B cell (primary cell): ENCODE results near the gene ADAMTSL2. TPM values are rescaled to one million over a fixed set of nuclear protein-coding genes. Genes with fewer than 3 reads are reported as not detected.
A peak's percentile ranks its signal among the peaks of the same experiment; 100 is the strongest.

ENCODE experiments used
- ATAC-seq: fragments of 200-7000 bp; cut with Tn5 transposase; one replicate; pipeline ENCODE4 v1.10.0; 2021; ENCODE audit warnings: low read depth, mild to moderate bottlenecking, moderate number of reproducible peaks, moderate library complexity
- CTCF ChIA-PET: fragments of 350-600 bp; sonication (Branson Sonifier 250); formaldehyde crosslinking; loops from one replicate; lab custom pipeline; 2021; ENCODE audit warnings: antibody characterized with exemption, inconsistent platforms; lab: Charles Lee
- POLR2A ChIA-PET: fragments of 350-600 bp; sonication (Branson Sonifier 250); formaldehyde crosslinking; loops from one replicate; lab custom pipeline; 2021; ENCODE audit warnings: antibody characterized with exemption; lab: Charles Lee
- DNase-seq: peaks from one replicate; pipeline ENCODE4 v3.0.0; 2013
- H2AFZ ChIP-seq: 2 replicates; pipeline ENCODE4 v1.6.1; 2012; ENCODE audit warnings: mild to moderate bottlenecking, low read depth, low read length; ENCODE audit not compliant: insufficient read depth, poor library complexity, severe bottlenecking
- H3K27ac ChIP-seq, 2 donors: 1 replicate in 1 of 2; 2 replicates in 1 of 2; pipeline ENCODE4 v1.5.1; 2012 to 2013; ENCODE audit warnings: low read length in 2 of 2, mild to moderate bottlenecking in 2 of 2, moderate library complexity in 1 of 2
- H3K27me3 ChIP-seq, 4 experiments: fragments of 200-600 bp in 1 of 4; sonication (generic) in 1 of 4; replicated peaks in 1 of 4; 1 replicate in 2 of 4; 2 replicates in 2 of 4; pipeline versions ENCODE4 v1.6.1 to v1.7.0; 2013 to 2016; ENCODE audit warnings: low read length in 3 of 4, mild to moderate bottlenecking in 2 of 4, mixed read lengths in 1 of 4, moderate library complexity in 1 of 4; ENCODE audit not compliant: insufficient read depth in 4 of 4, control insufficient read depth in 3 of 4; ENCODE audit errors: control extremely low read depth in 1 of 4
- H3K36me3 ChIP-seq, 2 experiments: replicated peaks in 1 of 2; 1 replicate in 1 of 2; 2 replicates in 1 of 2; pipeline versions ENCODE4 v1.6.1 to v1.7.1; 2013; ENCODE audit warnings: low read length in 1 of 2; ENCODE audit not compliant: insufficient read depth in 2 of 2, control insufficient read depth in 1 of 2; ENCODE audit errors: control extremely low read depth in 1 of 2, extremely low read depth in 1 of 2
- H3K4me1 ChIP-seq, 2 donors: fragments of 200-600 bp in 1 of 2; sonication (generic) in 1 of 2; 1 replicate in 1 of 2; 2 replicates in 1 of 2; pipeline versions ENCODE4 v1.5.1 to v1.6.1; 2013 to 2017; ENCODE audit warnings: low read length in 2 of 2; ENCODE audit not compliant: control insufficient read depth in 2 of 2, insufficient read depth in 2 of 2
- H3K4me2 ChIP-seq: replicated peaks from 2 replicates; pipeline ENCODE3; 2012; ENCODE audit warnings: mild to moderate bottlenecking, low read depth, low read length; ENCODE audit not compliant: poor library complexity, severe bottlenecking
- H3K4me3 ChIP-seq, 5 experiments: fragments of 200-600 bp in 1 of 5; sonication (generic) in 1 of 5; 1 replicate in 3 of 5; 2 replicates in 2 of 5; pipeline versions ENCODE4 v1.5.1 to v1.7.0; 2011 to 2016; ENCODE audit warnings: low read length in 4 of 5, mild to moderate bottlenecking in 4 of 5, low read depth in 2 of 5, control low read depth in 1 of 5, moderate library complexity in 1 of 5; ENCODE audit not compliant: insufficient read depth in 1 of 5; ENCODE audit errors: control extremely low read depth in 1 of 5, extremely low read depth in 1 of 5
- H3K79me2 ChIP-seq: fragments of 200-600 bp; sonication (generic); one replicate; pipeline ENCODE4 v1.6.0; 2016; ENCODE audit warnings: low read length; ENCODE audit not compliant: control insufficient read depth, insufficient read depth
- H3K9ac ChIP-seq: fragments of 200-600 bp; sonication (generic); 2 replicates; pipeline ENCODE4 v1.6.1; 2017; ENCODE audit warnings: mild to moderate bottlenecking, low read length, moderate library complexity
- H3K9me3 ChIP-seq, 3 donors: one replicate each; pipeline versions ENCODE4 v1.6.1 to v1.7.1; 2013; ENCODE audit warnings: low read length in 2 of 3; ENCODE audit not compliant: control insufficient read depth in 2 of 3, insufficient read depth in 1 of 3; ENCODE audit errors: control extremely low read depth in 1 of 3
- H4K20me1 ChIP-seq: 2 replicates; pipeline ENCODE4 v1.6.0; 2012; ENCODE audit warnings: mild to moderate bottlenecking, low read length; ENCODE audit not compliant: insufficient read depth, control insufficient read depth, poor library complexity, severe bottlenecking
- H3K27ac Mint-ChIP-seq: one replicate; pipeline ENCODE4 v1.8.0; 2021; ENCODE audit warnings: mixed read lengths
- H3K27me3 Mint-ChIP-seq: one replicate; pipeline ENCODE4 v1.8.0; 2021; ENCODE audit warnings: mixed read lengths
- H3K4me1 Mint-ChIP-seq: one replicate; pipeline ENCODE4 v1.8.0; 2021; ENCODE audit warnings: mixed read lengths
- H3K4me3 Mint-ChIP-seq: one replicate; pipeline ENCODE4 v1.8.0; 2021; ENCODE audit warnings: mixed read lengths
- H3K9me3 Mint-ChIP-seq: one replicate; pipeline ENCODE4 v1.8.0; 2022; ENCODE audit warnings: mixed read lengths; ENCODE audit not compliant: insufficient read depth
- CTCF ChIP-seq: fragments of 200-600 bp; IDR thresholded peaks from one replicate; pipeline ENCODE4 v1.8.0; 2022; ENCODE audit warnings: antibody characterized with exemption, mild to moderate bottlenecking
- EZH2 ChIP-seq: IDR thresholded peaks from 2 replicates; pipeline ENCODE4 v1.6.1; 2012; ENCODE audit warnings: borderline replicate concordance, low read depth, mild to moderate bottlenecking, moderate library complexity, low read length; ENCODE audit not compliant: insufficient read depth, poor library complexity, severe bottlenecking
- WGBS: methylation state at CpG from one replicate; pipeline ENCODE4 v1.1.5; 2013; ENCODE audit warnings: missing lambda C conversion rate; ENCODE audit not compliant: insufficient coverage; 5-methylcytosine and 5-hydroxymethylcytosine counted together
- intact Hi-C: fragments of 100-400 bp; cut with micrococcal nuclease; formaldehyde crosslinking; loops from one replicate; pipeline ENCODE4 v1.10.0; 2022
- polyA plus RNA-seq: library from polyadenylated mRNA; depleted of rRNA; stranded (reverse); fragments of >200 nt; gene quantifications from 2 replicates; pipeline ENCODE4 v1.2.3, GENCODE V29; 2012
- total RNA-seq, 2 donors: library from RNA; stranded (reverse); fragments of 120-200 nt in 1 of 2; gene quantifications; 1 replicate in 1 of 2; 2 replicates in 1 of 2; pipeline versions ENCODE4 v1.2.3 to v1.2.4, GENCODE V29; 2013 to 2022

Gene ADAMTSL2
- total and polyA plus RNA-seq, 2 donors (not counting 1 experiment from before 2014, with no cell fraction given) = 0.03 TPM; not detected in 1

- Histone ChIP-seq H4K20me1 (no peaks in the 10 kb centered on the region), H3K36me3 (no peaks in the 10 kb centered on the region), H3K79me2 (no peaks in the 10 kb centered on the region), H3K9ac (no peak overlapping the region), H3K9me3 (peaks cover 0 to 2% (median 0%) of the 10 kb centered on the region in 3 donors), H3K27me3 (peaks cover 0 to 48% (median 9%) of the 10 kb centered on the region in 4 experiments), H3K4me3 (no peak overlapping the region), H3K4me2 (peak overlapping the region; percentile 35), H3K27ac (no peak overlapping the region), H3K4me1 (peaks cover 13 to 21% of the 10 kb centered on the region in 2 donors), H2AFZ (no peak overlapping the region)
- Mint-ChIP-seq H3K4me3 (no peak overlapping the region), H3K4me1 (peaks cover 14% of the 10 kb centered on the region), H3K9me3 (no peaks in the 10 kb centered on the region), H3K27me3 (peaks cover 42% of the 10 kb centered on the region), H3K27ac (no peak overlapping the region)
- POLR2A ChIA-PET = no interaction called here
- CTCF ChIA-PET = no interaction called here
- DNase-seq (no peak), ATAC-seq (no peak)
- intact Hi-C loops = no loop called here
- no peak for TF ChIP-seq CTCF
- no peak for TF ChIP-seq EZH2
- 59% methylated on average over 23 of the region's 23 CpGs for WGBS
Measured at GRCh38 chr9:133576031-133576874, 41.7 kb downstream of the ADAMTSL2 start.
